ENCODE results near the gene BBS12. TPM values are rescaled to one million over a fixed set of nuclear protein-coding genes. Genes with fewer than 3 reads are reported as not detected.
"Not testable (repeated sequence)": the region's sequence is repeated elsewhere in the genome, so short reads cannot be mapped to it uniquely, and the experiment has no call there.

The BBS12 gene
- polyA plus RNA-seq, 3 donors from 2014 or later, result 0.19 to 1.1 TPM; not detected in 1

GRCh38 chr4:122777846-122778673, 45.6 kb downstream of the BBS12 start:
- Mint-ChIP-seq H3K4me3 (no peak overlapping the region), H3K36me3 (no peaks in the 10 kb centered on the region), H3K27me3 (ENCODE audit: low read depth in 3 of 3) (peaks cover 0 to 6% (median 2%) of the 10 kb centered on the region in 3 donors), H3K27ac (no peak overlapping the region), H3K4me1 (no peaks in the 10 kb centered on the region), H3K9me3 (no peaks in the 10 kb centered on the region)
- no peak for DNase-seq

GRCh38 chr4:122781486-122781885, 49.0 kb downstream of the BBS12 start:
- H3K4me3 Mint-ChIP-seq, result no peak overlapping the region
- peaks cover 0 to 4% (median 3%) of the 10 kb centered on the region in 3 donors for H3K27me3 Mint-ChIP-seq (ENCODE audit: low read depth in 3 of 3)
- no peaks in the 10 kb centered on the region for H3K4me1 Mint-ChIP-seq
- DNase-seq, result no peak
- H3K27ac Mint-ChIP-seq, result no peak overlapping the region
- H3K36me3 Mint-ChIP-seq, result no peaks in the 10 kb centered on the region
- peaks cover 0 to 1% (median 0%) of the 10 kb centered on the region in 6 donors for H3K9me3 Mint-ChIP-seq

GRCh38 chr4:122783301-122784215, 51.1 kb downstream of the BBS12 start:
- Mint-ChIP-seq H3K27me3 (ENCODE audit: low read depth in 3 of 3) (peaks cover 2 to 4% (median 3%) of the 10 kb centered on the region in 3 donors), H3K4me1 (no peaks in the 10 kb centered on the region), H3K27ac (no peak overlapping the region), H3K9me3 (peaks cover 0 to 1% (median 0%) of the 10 kb centered on the region in 6 donors), H3K4me3 (no peak overlapping the region), H3K36me3 (no peaks in the 10 kb centered on the region)
- no peak for DNase-seq

GRCh38 chr4:122784261-122784660, 51.8 kb downstream of the BBS12 start:
- H3K4me3 Mint-ChIP-seq, result no peak overlapping the region
- H3K27ac Mint-ChIP-seq, result no peak overlapping the region
- peaks cover 0 to 1% (median 0%) of the 10 kb centered on the region in 6 donors for H3K9me3 Mint-ChIP-seq
- no peaks in the 10 kb centered on the region for H3K4me1 Mint-ChIP-seq
- H3K36me3 Mint-ChIP-seq, result no peaks in the 10 kb centered on the region
- DNase-seq, result no peak
- peaks cover 2 to 3% (median 2%) of the 10 kb centered on the region in 3 donors for H3K27me3 Mint-ChIP-seq (ENCODE audit: low read depth in 3 of 3)

- DNase-seq, result no peak
- H3K36me3 Mint-ChIP-seq, result no peaks in the 10 kb centered on the region
- H3K27me3 Mint-ChIP-seq (ENCODE audit: low read depth in 3 of 3), result peaks cover 2 to 3% (median 2%) of the 10 kb centered on the region in 3 donors
- H3K9me3 Mint-ChIP-seq, result peaks cover 0 to 1% (median 0%) of the 10 kb centered on the region in 6 donors
- no peak overlapping the region for H3K27ac Mint-ChIP-seq
- H3K4me1 Mint-ChIP-seq, result no peaks in the 10 kb centered on the region
- no peak overlapping the region for H3K4me3 Mint-ChIP-seq
Observed at GRCh38 chr4:122785099-122785498, 52.6 kb downstream of the BBS12 start.

GRCh38 chr4:122786296-122786695, 53.8 kb downstream of the BBS12 start:
- not testable (repeated sequence) for H3K4me1 Mint-ChIP-seq; H3K27me3 Mint-ChIP-seq (ENCODE audit: low read depth in 3 of 3); H3K9me3 Mint-ChIP-seq; H3K27ac Mint-ChIP-seq; H3K4me3 Mint-ChIP-seq; DNase-seq; H3K36me3 Mint-ChIP-seq

GRCh38 chr4:122786920-122787319, 54.4 kb downstream of the BBS12 start:
- H3K27ac Mint-ChIP-seq; H3K9me3 Mint-ChIP-seq; H3K4me1 Mint-ChIP-seq; H3K4me3 Mint-ChIP-seq; DNase-seq; H3K36me3 Mint-ChIP-seq; H3K27me3 Mint-ChIP-seq (ENCODE audit: low read depth in 3 of 3): not testable (repeated sequence)

- no peaks in the 10 kb centered on the region for H3K4me1 Mint-ChIP-seq
- H3K9me3 Mint-ChIP-seq, result peaks cover 0 to 1% (median 0%) of the 10 kb centered on the region in 6 donors
- H3K27me3 Mint-ChIP-seq (ENCODE audit: low read depth in 3 of 3), result peaks cover 0 to 2% (median 2%) of the 10 kb centered on the region in 3 donors
- no peak overlapping the region for H3K4me3 Mint-ChIP-seq
- no peak for DNase-seq
- no peak overlapping the region for H3K27ac Mint-ChIP-seq
- H3K36me3 Mint-ChIP-seq, result no peaks in the 10 kb centered on the region
Observed at GRCh38 chr4:122787940-122788339, 55.4 kb downstream of the BBS12 start.

- Mint-ChIP-seq H3K4me3 (no peak overlapping the region), H3K27me3 (ENCODE audit: low read depth in 3 of 3) (peaks cover 0 to 2% (median 2%) of the 10 kb centered on the region in 3 donors)
Observed at GRCh38 chr4:122788935-122789334, 56.4 kb downstream of the BBS12 start.

GRCh38 chr4:122793811-122794210, 61.3 kb downstream of the BBS12 start:
- Mint-ChIP-seq H3K4me1 (no peaks in the 10 kb centered on the region), H3K9me3 (no peaks in the 10 kb centered on the region), H3K36me3 (no peaks in the 10 kb centered on the region), H3K27me3 (ENCODE audit: low read depth in 3 of 3) (no peaks in the 10 kb centered on the region), H3K4me3 (no peak overlapping the region), H3K27ac (no peak overlapping the region)
- no peak for DNase-seq

More at GRCh38 chr4:122788935-122789334, 56.4 kb downstream of the BBS12 start:
- no peak for DNase-seq
- Mint-ChIP-seq H3K36me3 (no peaks in the 10 kb centered on the region), H3K4me1 (no peaks in the 10 kb centered on the region), H3K27ac (no peak overlapping the region), H3K9me3 (no peaks in the 10 kb centered on the region)

Other genes starting within 250 kb of the BBS12 start
- gene IL21, start 111.6 kb upstream of the BBS12 start, polyA plus RNA-seq, result not detected
- gene FGF2, start 94.1 kb downstream of the BBS12 start, polyA plus RNA-seq, result not detected
- 1 to 10 TPM; 1.7 to 3.4 (median 1.9) TPM for gene NUDT6, start 189.9 kb downstream of the BBS12 start, polyA plus RNA-seq